ENCODE measurements around the gene STARD7.

The STARD7 gene

GRCh38 chr2:96175951-96176350, 32.7 kb downstream of the STARD7 start:
- no peak for TF ChIP-seq CTCF (IDR thresholded peaks at IDR 0.05; ENCODE audit: insufficient read depth, low read depth, low read length, missing control alignments)
- no peak overlapping the region for H3K4me3 ChIP-seq (ENCODE audit: low read depth, low read length)
- peak; percentile 57 for DNase-seq (ENCODE audit: low read depth)

GRCh38 chr2:96174251-96175144, 34.1 kb downstream of the STARD7 start:
- peak; percentile 85 for DNase-seq (ENCODE audit: low read depth)
- TF ChIP-seq CTCF (IDR thresholded peaks at IDR 0.05; ENCODE audit: insufficient read depth, low read depth, low read length, missing control alignments): peak; percentile 96
- no peak overlapping the region for H3K4me3 ChIP-seq (ENCODE audit: low read depth, low read length)

- TF ChIP-seq CTCF (IDR thresholded peaks at IDR 0.05; ENCODE audit: insufficient read depth, low read depth, low read length, missing control alignments): no peak
- no peak for DNase-seq (ENCODE audit: low read depth)
- H3K4me3 ChIP-seq (ENCODE audit: low read depth, low read length): no peak overlapping the region
These were observed 36.8 kb downstream of the STARD7 start for GRCh38 chr2:96171831-96172230.

GRCh38 chr2:96170626-96171025, 38.0 kb downstream of the STARD7 start:
- H3K4me3 ChIP-seq (ENCODE audit: low read depth, low read length): no peak overlapping the region
- TF ChIP-seq CTCF (IDR thresholded peaks at IDR 0.05; ENCODE audit: insufficient read depth, low read depth, low read length, missing control alignments): no peak
- no peak for DNase-seq (ENCODE audit: low read depth)

- TF ChIP-seq CTCF (IDR thresholded peaks at IDR 0.05; ENCODE audit: insufficient read depth, low read depth, low read length, missing control alignments): no peak
- DNase-seq (ENCODE audit: low read depth): no peak
- no peak overlapping the region for H3K4me3 ChIP-seq (ENCODE audit: low read depth, low read length)
These were observed 38.6 kb downstream of the STARD7 start for GRCh38 chr2:96169868-96170507.

- H3K4me3 ChIP-seq (ENCODE audit: low read depth, low read length): no peak overlapping the region
- DNase-seq (ENCODE audit: low read depth): no peak
- no peak for TF ChIP-seq CTCF (IDR thresholded peaks at IDR 0.05; ENCODE audit: insufficient read depth, low read depth, low read length, missing control alignments)
These were observed 41.1 kb downstream of the STARD7 start for GRCh38 chr2:96167407-96168013.

All from GM12865 (cell line).